H9 (cell line): Measurements from ENCODE around the gene PMEL. TPM values are rescaled to one million over a fixed set of nuclear protein-coding genes. Genes with fewer than 3 reads are reported as not detected.

Source experiments
- DNase-seq: peaks from one replicate; pipeline ENCODE4 v3.0.0-alpha.2; 2017
- H2AFZ ChIP-seq: one replicate; pipeline ENCODE4 v1.6.1; 2013; ENCODE audit warnings: mild to moderate bottlenecking, low read length, control low read depth, moderate library complexity
- H2AK5ac ChIP-seq: 2 replicates; pipeline ENCODE4 v1.6.1; 2013; ENCODE audit warnings: low read length, control low read depth, mixed read lengths; ENCODE audit not compliant: insufficient read length
- H2BK120ac ChIP-seq: one replicate; pipeline ENCODE4 v1.6.1; 2013; ENCODE audit warnings: low read depth, mild to moderate bottlenecking, low read length, control low read depth, inconsistent platforms; ENCODE audit not compliant: poor library complexity, severe bottlenecking
- H2BK12ac ChIP-seq: 2 replicates; pipeline ENCODE4 v1.6.1; 2013; ENCODE audit warnings: low read length, control low read depth, mixed read lengths, low read depth; ENCODE audit not compliant: insufficient read length
- H2BK15ac ChIP-seq: 2 replicates; pipeline ENCODE4 v1.6.1; 2013; ENCODE audit warnings: low read depth, low read length, control low read depth
- H2BK20ac ChIP-seq: one replicate; pipeline ENCODE4 v1.6.1; 2013; ENCODE audit warnings: low read depth, mild to moderate bottlenecking, low read length, control low read depth, inconsistent platforms; ENCODE audit not compliant: poor library complexity, severe bottlenecking
- H2BK5ac ChIP-seq: 2 replicates; pipeline ENCODE4 v1.6.1; 2013; ENCODE audit warnings: low read length, control low read depth, mixed read lengths; ENCODE audit not compliant: insufficient read length
- H3K14ac ChIP-seq: 2 replicates; pipeline ENCODE4 v1.6.1; 2013; ENCODE audit warnings: low read length, control low read depth; ENCODE audit not compliant: insufficient read depth
- H3K18ac ChIP-seq: 2 replicates; pipeline ENCODE4 v1.6.1; 2013; ENCODE audit warnings: low read depth, mild to moderate bottlenecking, mixed read lengths, low read length, control low read depth; ENCODE audit not compliant: insufficient read length
- H3K23ac ChIP-seq: 2 replicates; pipeline ENCODE4 v1.6.1; 2013; ENCODE audit warnings: low read length, control low read depth, mixed read lengths, low read depth; ENCODE audit not compliant: insufficient read length
- H3K23me2 ChIP-seq: 2 replicates; pipeline ENCODE4 v1.6.1; 2013; ENCODE audit warnings: low read depth, mild to moderate bottlenecking, mixed read lengths, low read length, control low read depth; ENCODE audit not compliant: insufficient read length, poor library complexity, severe bottlenecking
- H3K27ac ChIP-seq: 2 replicates; pipeline ENCODE4 v1.5.1; 2013; ENCODE audit warnings: low read length, control low read depth, mixed read lengths, low read depth; ENCODE audit not compliant: insufficient read length
- H3K27me3 ChIP-seq: 2 replicates; pipeline ENCODE4 v1.6.1; 2013; ENCODE audit warnings: low read length, control low read depth, inconsistent platforms; ENCODE audit not compliant: insufficient read depth
- H3K4ac ChIP-seq: 2 replicates; pipeline ENCODE4 v1.6.1; 2013; ENCODE audit warnings: low read depth, mild to moderate bottlenecking, control low read depth, inconsistent platforms, low read length, moderate library complexity
- H3K4me1 ChIP-seq: 2 replicates; pipeline ENCODE4 v1.6.1; 2013; ENCODE audit warnings: low read length, control low read depth, inconsistent platforms; ENCODE audit not compliant: insufficient read depth
- H3K4me2 ChIP-seq: 2 replicates; pipeline ENCODE4 v1.6.1; 2013; ENCODE audit warnings: low read length, control low read depth, mixed read lengths; ENCODE audit not compliant: insufficient read length, insufficient read depth
- H3K56ac ChIP-seq: 2 replicates; pipeline ENCODE4 v1.6.1; 2013; ENCODE audit warnings: low read depth, mild to moderate bottlenecking, mixed read lengths, low read length, control low read depth; ENCODE audit not compliant: insufficient read length
- H3K79me1 ChIP-seq: 2 replicates; pipeline ENCODE4 v1.6.1; 2013; ENCODE audit warnings: low read depth, mild to moderate bottlenecking, moderate library complexity, low read length, control low read depth, inconsistent platforms; ENCODE audit not compliant: insufficient read depth, poor library complexity, severe bottlenecking
- H3K79me2 ChIP-seq: 2 replicates; pipeline ENCODE4 v1.6.1; 2013; ENCODE audit warnings: low read length, control low read depth, inconsistent platforms; ENCODE audit not compliant: insufficient read depth
- H3K9ac ChIP-seq: 2 replicates; pipeline ENCODE4 v1.6.1; 2013; ENCODE audit warnings: low read length, control low read depth, mixed read lengths; ENCODE audit not compliant: insufficient read length; ENCODE audit errors: extremely low read depth
- H3K9me3 ChIP-seq: one replicate; pipeline ENCODE4 v1.6.1; 2013; ENCODE audit warnings: low read depth, low read length, inconsistent platforms; ENCODE audit not compliant: control insufficient read depth
- H3T11ph ChIP-seq: one replicate; pipeline ENCODE4 v1.6.1; 2013; ENCODE audit warnings: mild to moderate bottlenecking, low read length, control low read depth, inconsistent platforms
- H4K20me1 ChIP-seq: one replicate; pipeline ENCODE4 v1.6.1; 2013; ENCODE audit not compliant: control insufficient read depth, insufficient read length, insufficient read depth
- H4K5ac ChIP-seq: 2 replicates; pipeline ENCODE4 v1.6.1; 2013; ENCODE audit warnings: low read depth, mild to moderate bottlenecking, mixed read lengths, low read length, control low read depth; ENCODE audit not compliant: insufficient read length
- H4K8ac ChIP-seq: replicated peaks from 2 replicates; pipeline ENCODE4 v1.6.1; 2013; ENCODE audit warnings: low read length, control low read depth, mixed read lengths, low read depth; ENCODE audit not compliant: insufficient read length
- H4K91ac ChIP-seq: 2 replicates; pipeline ENCODE4 v1.6.1; 2013; ENCODE audit warnings: low read depth, mild to moderate bottlenecking, moderate library complexity, mixed read lengths, low read length, control low read depth; ENCODE audit not compliant: insufficient read length
- H3K27ac Mint-ChIP-seq, 3 experiments: 2 replicates in 2 of 3; 3 replicates in 1 of 3; pipeline ENCODE4 v1.8.0; 2020 to 2021; ENCODE audit warnings: mixed read lengths in 3 of 3, mild to moderate bottlenecking in 1 of 3, moderate library complexity in 1 of 3
- H3K27me3 Mint-ChIP-seq: 2 replicates; pipeline ENCODE4 v1.8.0; 2021; ENCODE audit warnings: low read depth, mild to moderate bottlenecking, moderate library complexity, mixed read lengths
- H3K36me3 Mint-ChIP-seq, 3 experiments: 2 replicates in 2 of 3; 3 replicates in 1 of 3; pipeline ENCODE4 v1.8.0; 2020 to 2021; ENCODE audit warnings: low read depth in 3 of 3, mixed read lengths in 3 of 3; ENCODE audit not compliant: insufficient read depth in 1 of 3
- H3K4me1 Mint-ChIP-seq, 2 experiments: 2 replicates each; pipeline ENCODE4 v1.8.0; 2020; ENCODE audit warnings: mixed read lengths in 2 of 2
- H3K4me3 Mint-ChIP-seq, 2 experiments: 2 replicates in 1 of 2; 3 replicates in 1 of 2; pipeline ENCODE4 v1.8.0; 2020 to 2021; ENCODE audit warnings: mild to moderate bottlenecking in 2 of 2, mixed read lengths in 2 of 2, moderate library complexity in 1 of 2
- H3K9me3 Mint-ChIP-seq, 2 experiments: 2 replicates in 1 of 2; 3 replicates in 1 of 2; pipeline ENCODE4 v1.8.0; 2020; ENCODE audit warnings: mild to moderate bottlenecking in 2 of 2, mixed read lengths in 2 of 2, moderate library complexity in 1 of 2
- WGBS: extraction: QIAGEN DNeasy Blood & Tissue Kit; methylation state at CpG from one replicate; pipeline ENCODE4 v1.1.7; 2013; ENCODE audit warnings: missing lambda C conversion rate, low lambda C conversion rate, mixed read lengths; ENCODE audit not compliant: insufficient read length; ENCODE audit errors: extremely low coverage; 5-methylcytosine and 5-hydroxymethylcytosine counted together
- total RNA-seq: library from RNA; stranded (reverse); gene quantifications from 2 replicates; pipeline ENCODE4 v1.2.1, GENCODE V29; 2021
- TF ChIP-seq, protein P1 (sequence below): fragments of 200-600 bp; sonication (generic); conservative IDR thresholded peaks from 3 replicates; pipeline ENCODE4 v1.8.0; 2021; ENCODE audit warnings: antibody characterized with exemption, mild to moderate bottlenecking

The PMEL gene
- total RNA-seq, 1 experiment from 2014 or later, result 72.6 TPM

DNA sequence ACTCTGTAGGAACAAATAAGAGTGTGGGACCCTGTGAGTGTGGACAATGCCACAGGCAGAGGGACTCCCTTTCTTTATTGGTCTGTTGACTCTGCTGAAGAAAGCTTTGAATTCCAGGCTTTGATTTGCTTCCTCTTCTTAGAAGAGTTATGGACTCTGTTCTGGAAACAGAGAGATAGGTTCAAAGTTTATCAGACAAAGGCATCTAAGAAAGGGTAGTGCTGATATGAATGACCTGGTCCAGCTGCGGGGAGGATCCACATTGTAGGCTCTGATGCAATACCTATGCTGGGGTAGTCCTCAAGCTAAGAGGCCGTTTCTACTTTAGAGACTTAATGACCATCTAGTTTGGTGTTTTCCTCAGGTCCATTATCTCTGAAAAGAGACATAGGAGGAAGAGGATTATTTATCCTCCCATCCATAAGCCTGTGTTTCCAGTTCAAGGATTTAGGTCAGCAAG is 44.3 kb upstream of the PMEL start:
- H2BK120ac ChIP-seq, result no peak overlapping the region
- H3K23me2 ChIP-seq, result peaks cover 7% of the 10 kb centered on the region
- Mint-ChIP-seq H3K9me3 (no peaks in the 10 kb centered on the region), H3K27ac (peak overlapping the region in 1 of 3 experiments; percentile 35; a peak in 3 of 7 replicates), H3K4me3 (no peak overlapping the region; a peak in 1 of 5 replicates), H3K27me3 (no peaks in the 10 kb centered on the region), H3K4me1 (peaks cover 8 to 15% of the 10 kb centered on the region in 2 experiments), H3K36me3 (peaks cover 2 to 11% (median 5%) of the 10 kb centered on the region in 3 experiments; a peak in 6 of 7 replicates)
- no peak overlapping the region for H3K14ac ChIP-seq
- H3K4ac ChIP-seq, result no peak overlapping the region
- no peak overlapping the region for H2BK15ac ChIP-seq
- H3K79me1 ChIP-seq, result no peaks in the 10 kb centered on the region
- no peaks in the 10 kb centered on the region for H3K9me3 ChIP-seq
- H2BK5ac ChIP-seq, result no peak overlapping the region
- no CpG with 5 or more reads among the region's 2 CpGs for WGBS
- no peak overlapping the region for H4K5ac ChIP-seq
- DNase-seq, result no peak
- H3K27me3 ChIP-seq, result no peaks in the 10 kb centered on the region
- no peaks in the 10 kb centered on the region for H4K20me1 ChIP-seq
- no peak overlapping the region for H3T11ph ChIP-seq
- H3K4me1 ChIP-seq, result no peaks in the 10 kb centered on the region
- H3K9ac ChIP-seq, result no peak overlapping the region
- H3K18ac ChIP-seq, result no peak overlapping the region
- H2AFZ ChIP-seq, result no peak overlapping the region
- no peak overlapping the region for H4K91ac ChIP-seq
- H3K27ac ChIP-seq, result no peak overlapping the region
- H3K56ac ChIP-seq, result no peak overlapping the region
- no peak overlapping the region for H3K4me2 ChIP-seq
- H2AK5ac ChIP-seq, result no peak overlapping the region
- H3K23ac ChIP-seq, result no peak overlapping the region
- H2BK20ac ChIP-seq, result no peak overlapping the region
- H2BK12ac ChIP-seq, result no peak overlapping the region
- no peaks in the 10 kb centered on the region for H3K79me2 ChIP-seq
- TF ChIP-seq, protein P1, sequence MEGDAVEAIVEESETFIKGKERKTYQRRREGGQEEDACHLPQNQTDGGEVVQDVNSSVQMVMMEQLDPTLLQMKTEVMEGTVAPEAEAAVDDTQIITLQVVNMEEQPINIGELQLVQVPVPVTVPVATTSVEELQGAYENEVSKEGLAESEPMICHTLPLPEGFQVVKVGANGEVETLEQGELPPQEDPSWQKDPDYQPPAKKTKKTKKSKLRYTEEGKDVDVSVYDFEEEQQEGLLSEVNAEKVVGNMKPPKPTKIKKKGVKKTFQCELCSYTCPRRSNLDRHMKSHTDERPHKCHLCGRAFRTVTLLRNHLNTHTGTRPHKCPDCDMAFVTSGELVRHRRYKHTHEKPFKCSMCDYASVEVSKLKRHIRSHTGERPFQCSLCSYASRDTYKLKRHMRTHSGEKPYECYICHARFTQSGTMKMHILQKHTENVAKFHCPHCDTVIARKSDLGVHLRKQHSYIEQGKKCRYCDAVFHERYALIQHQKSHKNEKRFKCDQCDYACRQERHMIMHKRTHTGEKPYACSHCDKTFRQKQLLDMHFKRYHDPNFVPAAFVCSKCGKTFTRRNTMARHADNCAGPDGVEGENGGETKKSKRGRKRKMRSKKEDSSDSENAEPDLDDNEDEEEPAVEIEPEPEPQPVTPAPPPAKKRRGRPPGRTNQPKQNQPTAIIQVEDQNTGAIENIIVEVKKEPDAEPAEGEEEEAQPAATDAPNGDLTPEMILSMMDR, result no peak
- H4K8ac ChIP-seq, result no peak overlapping the region
